Thyroid gland (tissue), 4 donors: ENCODE results near the gene DHRS12. TPM values are rescaled to one million over a fixed set of nuclear protein-coding genes. Genes with fewer than 3 reads are reported as not detected.

Source experiments
- DNase-seq, 2 donors: peaks; one replicate each; pipeline ENCODE4 v3.0.0-alpha.2; 2019
- H3K27ac ChIP-seq, 3 donors: fragments of 200-600 bp; sonication (generic); 1 replicate in 2 of 3; 2 replicates in 1 of 3; pipeline ENCODE4 v1.5.1; 2016 to 2019; ENCODE audit warnings: mild to moderate bottlenecking in 1 of 3, moderate library complexity in 1 of 3
- H3K27me3 ChIP-seq: fragments of 200-600 bp; sonication (generic); one replicate; pipeline ENCODE4 v1.5.1; 2019
- H3K36me3 ChIP-seq, 2 donors: fragments of 200-600 bp; sonication (generic); one replicate each; pipeline ENCODE4 v1.5.1; 2016 to 2019
- H3K4me1 ChIP-seq, 2 donors: fragments of 200-600 bp; sonication (generic); one replicate each; pipeline ENCODE4 v1.5.1; 2017 to 2019
- H3K4me3 ChIP-seq, 3 donors: fragments of 200-600 bp; sonication (generic); replicated peaks in 1 of 3; 1 replicate in 2 of 3; 2 replicates in 1 of 3; pipeline ENCODE4 v1.5.1; 2016; ENCODE audit warnings: mild to moderate bottlenecking in 1 of 3
- H3K9me3 ChIP-seq: fragments of 200-600 bp; sonication (generic); one replicate; pipeline ENCODE4 v1.5.1; 2017
- CTCF ChIP-seq, 6 experiments: fragments of 200-600 bp in 3 of 6; fragments of 450-650 bp in 3 of 6; sonication (generic) in 3 of 6; IDR thresholded peaks; one replicate each; pipeline ENCODE4 v1.5.1; 2016 to 2019; ENCODE audit warnings: antibody characterized with exemption in 6 of 6, mild to moderate bottlenecking in 2 of 6, inconsistent platforms in 1 of 6, moderate library complexity in 1 of 6
- POLR2A ChIP-seq, 2 donors: fragments of 450-650 bp; IDR thresholded peaks; one replicate each; pipeline ENCODE4 v1.6.1; 2017; ENCODE audit warnings: antibody characterized with exemption in 2 of 2, mild to moderate bottlenecking in 2 of 2, moderate library complexity in 1 of 2
- WGBS, 2 donors: methylation state at CpG; one replicate each; pipeline ENCODE4 v1.1.5; 2017; 5-methylcytosine and 5-hydroxymethylcytosine counted together
- intact Hi-C: fragments of 100-400 bp; cut with DNase I; formaldehyde crosslinking; loops from one replicate; pipeline ENCODE4 v1.15.1; 2023
- total RNA-seq, 4 donors: library from RNA; depleted of rRNA; stranded (reverse); fragments of >200 nt; gene quantifications; one replicate each; pipeline ENCODE4 v1.2.3, GENCODE V29; 2016

Gene DHRS12
- total RNA-seq, 4 donors from 2014 or later: 23.1 to 34.2 (median 27.4) TPM

GRCh38 chr13:51833980-51834379 is 30.0 kb upstream of the DHRS12 start:
- no peaks in the 10 kb centered on the region for H3K27me3 ChIP-seq
- no peak for DNase-seq
- no peak overlapping the region for H3K27ac ChIP-seq
- WGBS, 2 donors: 85 to 89% methylated on average over 10 of the region's 10 CpGs
- H3K36me3 ChIP-seq: no peaks in the 10 kb centered on the region
- no peak for TF ChIP-seq CTCF (IDR thresholded peaks at IDR 0.05)
- intact Hi-C loops: loop anchor here (10.0 kb wide), 1 partner anchor 291 kb away; the partner anchor contains the start of gene NEK5
- no peaks in the 10 kb centered on the region for H3K9me3 ChIP-seq
- no peak overlapping the region for H3K4me3 ChIP-seq
- H3K4me1 ChIP-seq: no peaks in the 10 kb centered on the region

- Histone ChIP-seq H3K36me3 (no peaks in the 10 kb centered on the region), H3K27ac (no peak overlapping the region), H3K4me1 (no peaks in the 10 kb centered on the region), H3K27me3 (no peaks in the 10 kb centered on the region), H3K4me3 (no peak overlapping the region), H3K9me3 (no peaks in the 10 kb centered on the region)
- peak; percentile 17 to 19 for DNase-seq
- intact Hi-C loops: loop anchor here (10.0 kb wide), 1 partner anchor 292 kb away; the partner anchor contains the start of gene NEK5
- 71 to 76% methylated on average over 6 of the region's 6 CpGs for WGBS, 2 donors
- peak in 2 of 6 experiments; percentile 30 to 32 for TF ChIP-seq CTCF (IDR thresholded peaks at IDR 0.05)
- TF ChIP-seq POLR2A (IDR thresholded peaks at IDR 0.05): no peak
These were observed 28.6 kb upstream of the DHRS12 start for GRCh38 chr13:51832471-51833152.

- Histone ChIP-seq H3K9me3 (no peaks in the 10 kb centered on the region), H3K27ac (no peak overlapping the region), H3K27me3 (no peaks in the 10 kb centered on the region), H3K36me3 (no peaks in the 10 kb centered on the region), H3K4me1 (no peaks in the 10 kb centered on the region), H3K4me3 (no peak overlapping the region)
- TF ChIP-seq POLR2A (IDR thresholded peaks at IDR 0.05): no peak
- no peak for TF ChIP-seq CTCF (IDR thresholded peaks at IDR 0.05)
- WGBS, 2 donors: 95 to 96% methylated on average over 4 of the region's 5 CpGs
- DNase-seq: no peak
- intact Hi-C loops: loop anchor here (10.0 kb wide), 1 partner anchor 293 kb away; the partner anchor contains the start of gene NEK5
These were observed 27.6 kb upstream of the DHRS12 start for GRCh38 chr13:51831519-51831918.

GRCh38 chr13:51829568-51829899 is 25.6 kb upstream of the DHRS12 start:
- H3K4me3 ChIP-seq: no peak overlapping the region
- H3K27me3 ChIP-seq: no peaks in the 10 kb centered on the region
- WGBS, 2 donors: 88 to 97% methylated on average over 2 of the region's 2 CpGs

More at GRCh38 chr13:51829568-51829899, 25.6 kb upstream of the DHRS12 start:
- TF ChIP-seq POLR2A (IDR thresholded peaks at IDR 0.05): no peak
- no peak for TF ChIP-seq CTCF (IDR thresholded peaks at IDR 0.05)
- no peak for DNase-seq
- H3K4me1 ChIP-seq: no peaks in the 10 kb centered on the region
- no peak overlapping the region for H3K27ac ChIP-seq
- no peaks in the 10 kb centered on the region for H3K9me3 ChIP-seq
- intact Hi-C loops: no loop called here
- no peaks in the 10 kb centered on the region for H3K36me3 ChIP-seq
